HG03103 (cell line): ENCODE measurements around the gene CDK6.

Source experiments
- ATAC-seq: cut with Tn5 transposase; IDR thresholded peaks from one replicate; pipeline ENCODE4 v1.9.1; 2021; ENCODE audit warnings: low read depth; ENCODE audit not compliant: unreplicated experiment

CDK6 gene

DNA sequence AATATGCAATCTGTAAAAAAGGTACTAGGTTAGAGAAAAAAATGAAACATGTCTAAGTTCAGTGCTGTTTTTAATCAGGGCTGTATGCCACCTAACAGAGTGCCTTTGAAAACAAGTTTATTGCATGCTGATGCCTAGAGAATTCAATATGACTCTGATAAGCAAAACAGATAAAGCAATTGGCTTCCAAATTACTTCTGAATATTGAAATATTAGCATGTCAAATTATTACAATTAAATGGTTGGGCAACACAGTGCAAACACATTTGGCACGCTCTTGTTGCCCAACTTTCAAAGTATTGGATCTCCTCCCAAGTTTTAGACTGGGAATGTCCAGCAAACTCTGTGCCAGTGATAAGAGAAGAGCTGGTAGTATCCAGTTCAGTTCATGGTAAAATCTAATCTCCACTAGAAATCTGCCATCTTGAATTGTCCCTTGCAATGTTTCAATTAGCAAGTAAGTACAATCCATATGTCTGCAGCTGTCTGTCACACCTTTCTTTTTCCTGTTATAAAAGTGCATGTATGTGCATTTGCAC, 181.0 kb downstream of the CDK6 start:
- ATAC-seq, result no peak

DNA sequence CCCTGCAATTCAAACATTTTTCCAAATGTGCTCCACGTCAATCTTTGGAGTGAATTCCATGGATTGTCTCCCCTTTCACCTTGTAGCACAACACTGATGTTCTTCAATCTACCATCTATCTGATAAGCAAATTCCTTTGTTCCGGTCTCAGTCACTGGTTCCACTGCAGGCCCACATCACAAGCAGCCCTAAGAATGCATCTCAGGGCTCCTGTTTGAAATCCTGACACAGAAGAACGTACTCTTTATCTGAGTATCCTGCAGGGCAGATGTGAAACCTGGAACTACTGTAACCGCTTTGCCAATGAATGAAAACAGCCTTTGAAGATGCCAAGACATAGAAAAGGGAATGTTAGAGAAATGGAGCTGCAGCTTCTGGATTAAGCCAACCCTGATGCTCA, 183.2 kb downstream of the CDK6 start:
- ATAC-seq, result no peak

DNA sequence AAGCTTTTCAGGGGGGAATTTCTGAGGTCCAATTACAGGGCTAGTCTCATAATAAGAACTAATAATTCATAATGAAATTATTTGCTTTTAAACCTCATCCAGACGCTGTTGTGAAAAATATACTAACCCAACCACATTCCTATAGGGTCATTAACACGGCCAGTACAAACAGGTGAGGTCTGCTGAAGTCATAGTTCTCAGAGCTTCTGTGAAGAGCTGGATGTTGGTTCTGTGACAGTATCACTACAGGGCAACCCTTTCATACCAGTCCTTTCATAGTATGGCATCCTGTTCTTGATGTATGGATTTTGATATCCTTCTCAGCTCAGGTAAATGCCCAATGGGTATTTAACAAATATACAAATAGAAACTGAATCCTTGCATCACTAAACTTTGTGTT, 183.8 kb downstream of the CDK6 start:
- no peak for ATAC-seq

DNA sequence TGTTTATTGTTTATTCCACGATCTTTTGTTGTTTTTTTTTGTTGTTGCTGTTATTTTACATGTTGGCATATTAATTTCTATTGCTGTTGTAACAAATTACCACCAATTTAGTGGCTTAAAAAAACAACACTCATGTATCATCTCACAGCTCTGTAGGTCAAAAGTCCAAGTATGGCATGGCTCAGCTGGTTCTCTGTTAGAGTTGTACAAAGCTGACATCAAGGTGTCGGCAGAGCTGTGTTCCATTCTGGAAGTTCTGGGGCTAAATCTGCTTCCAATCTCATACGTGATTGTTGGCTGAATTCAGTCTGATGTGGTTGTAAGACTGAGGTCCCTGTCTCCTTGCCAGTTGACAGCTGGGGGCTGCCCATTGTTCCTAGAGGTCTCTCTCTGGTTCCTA, 186.0 kb downstream of the CDK6 start:
- ATAC-seq, result no peak

DNA sequence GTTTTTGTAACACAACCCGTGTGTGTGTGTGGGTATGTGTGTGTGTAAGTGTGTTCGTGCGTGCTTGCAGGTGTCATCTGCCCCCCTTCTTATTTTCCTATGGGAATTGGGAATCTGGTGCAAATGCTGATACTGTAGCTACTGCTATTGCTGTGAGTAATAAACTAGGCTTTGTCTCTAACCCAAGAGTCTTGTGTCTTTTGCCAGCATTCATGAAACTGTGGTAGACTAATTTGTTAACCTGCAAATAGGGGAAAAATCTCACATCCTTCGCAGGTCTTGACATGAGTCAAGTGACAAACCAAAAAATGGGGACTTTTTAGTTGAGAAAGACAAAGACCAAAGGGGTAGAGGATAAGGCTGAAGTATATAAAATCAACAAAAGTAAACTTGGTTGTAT, 188.3 kb downstream of the CDK6 start:
- peak; percentile 55 for ATAC-seq

DNA sequence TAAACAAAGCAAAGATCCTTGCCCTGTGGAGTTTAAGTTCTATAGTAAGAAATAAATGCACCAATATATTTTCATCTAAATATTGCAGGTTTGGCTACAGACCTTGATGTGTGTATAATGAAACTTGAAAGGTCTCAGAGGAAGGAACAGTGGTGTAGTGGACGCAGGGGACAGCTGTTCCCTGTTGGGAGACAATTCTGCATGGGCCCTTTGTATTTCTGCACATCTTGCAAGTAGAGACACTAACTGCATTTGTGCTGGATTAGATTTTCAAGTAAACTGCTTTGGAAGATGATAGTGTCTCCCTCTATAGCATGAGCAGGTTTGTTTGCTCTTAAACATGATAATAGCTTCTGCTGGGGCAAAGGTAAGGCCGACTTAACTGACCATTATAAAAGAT, 188.7 kb downstream of the CDK6 start:
- no peak for ATAC-seq

DNA sequence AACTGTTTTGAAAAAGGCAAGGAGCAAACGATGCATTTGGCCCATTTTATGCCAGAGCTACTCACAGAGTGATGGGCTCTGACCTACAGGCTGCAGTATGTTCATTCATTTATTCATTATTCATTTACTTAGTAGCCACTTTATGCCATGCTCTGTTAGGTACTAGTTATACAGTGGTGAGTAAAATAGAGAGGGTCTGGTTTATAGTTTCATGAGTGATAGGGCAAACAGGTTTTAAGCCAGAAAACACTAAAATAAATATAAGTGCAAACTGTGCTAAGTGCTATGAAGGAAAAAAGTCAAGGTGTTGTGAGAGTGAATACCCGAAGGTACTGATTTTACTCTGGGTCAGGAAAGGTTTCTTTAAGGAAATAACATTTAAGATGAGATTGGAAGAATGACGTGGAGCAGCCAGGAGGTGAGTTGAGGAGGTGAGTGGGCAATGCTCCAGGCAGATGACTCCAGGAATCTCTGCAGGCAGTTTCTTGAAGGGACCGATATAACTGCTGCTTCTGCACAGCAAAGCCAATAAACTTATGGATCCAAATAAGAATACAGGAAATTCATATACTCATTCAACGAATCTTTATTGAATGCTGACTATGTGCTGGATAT, 189.3 kb downstream of the CDK6 start:
- no peak for ATAC-seq

DNA sequence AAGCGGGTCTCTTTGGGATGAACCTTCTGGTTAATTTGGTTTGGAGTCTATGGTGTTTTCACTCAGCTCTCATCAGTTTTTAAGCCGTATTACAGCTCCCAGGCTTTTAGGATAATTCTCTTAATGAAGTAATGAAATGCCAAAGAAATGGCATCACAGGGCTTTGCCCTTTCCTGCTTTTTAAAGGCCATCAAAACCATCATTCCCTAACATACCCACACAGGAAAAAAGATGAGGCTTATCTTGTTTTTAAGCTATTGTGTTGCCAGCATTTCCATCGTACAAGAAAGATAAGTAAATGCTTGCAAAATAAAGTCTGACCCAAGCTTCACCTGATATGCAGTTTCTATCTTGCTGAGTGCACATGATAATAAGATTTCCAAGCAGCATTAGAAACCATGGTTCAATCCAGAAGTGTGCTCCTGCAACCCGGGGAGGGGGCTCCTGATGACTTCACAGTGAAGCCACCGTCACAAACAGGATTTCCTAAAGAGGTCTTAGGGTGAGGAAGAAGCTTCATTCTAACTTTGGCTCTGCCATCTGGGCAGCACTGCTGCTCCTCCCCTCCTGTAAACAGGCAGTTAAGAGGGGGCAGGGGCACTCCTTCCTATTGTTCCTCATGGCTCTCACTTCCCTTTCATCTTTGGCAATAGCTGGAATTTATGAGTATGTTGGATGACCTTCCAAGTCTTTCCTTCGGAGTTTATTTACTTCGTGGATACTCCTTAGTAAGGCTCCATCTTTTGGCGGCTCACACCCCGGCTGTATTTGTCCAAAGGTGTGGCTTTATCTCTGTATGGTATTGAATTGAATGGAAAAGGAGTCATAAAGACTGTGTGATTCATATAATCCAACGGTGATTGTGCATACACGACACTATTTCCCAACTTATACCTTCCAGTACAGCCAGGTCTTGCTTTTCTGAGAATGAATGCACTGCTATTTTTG, 191.0 kb downstream of the CDK6 start:
- no peak for ATAC-seq

DNA sequence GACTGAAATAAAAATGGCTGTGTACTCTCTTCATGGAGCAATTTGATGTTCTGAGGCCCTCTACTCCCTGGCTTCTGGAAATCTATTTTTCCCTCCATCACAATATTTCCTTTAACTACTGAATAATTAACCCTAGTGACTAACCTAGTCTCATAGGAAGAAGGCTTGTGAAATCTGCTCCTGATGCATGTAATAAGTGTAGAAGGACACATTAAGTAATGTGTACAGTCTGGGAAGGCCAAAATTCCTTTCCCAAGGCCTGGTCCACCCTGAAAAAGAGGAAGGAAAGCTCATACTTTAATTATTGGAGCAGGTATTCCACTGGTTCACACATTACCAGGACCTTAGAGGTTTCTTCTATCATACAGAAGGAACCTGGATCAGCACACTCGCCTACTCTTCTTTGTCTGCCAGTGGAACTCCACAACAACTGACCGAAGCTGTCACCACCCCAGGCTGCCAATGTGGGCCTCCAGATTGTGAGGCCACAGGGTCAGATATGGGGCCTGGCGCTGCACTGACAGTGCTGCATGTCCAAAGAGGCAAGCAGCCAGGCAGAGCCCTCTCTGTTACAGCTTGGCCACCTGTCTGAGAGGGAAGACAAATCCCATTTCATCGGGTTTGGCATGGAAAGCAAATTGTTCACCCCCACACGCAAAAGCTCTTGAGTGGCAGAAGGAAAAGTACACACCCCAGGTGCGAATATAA, 191.8 kb downstream of the CDK6 start:
- ATAC-seq, result no peak

DNA sequence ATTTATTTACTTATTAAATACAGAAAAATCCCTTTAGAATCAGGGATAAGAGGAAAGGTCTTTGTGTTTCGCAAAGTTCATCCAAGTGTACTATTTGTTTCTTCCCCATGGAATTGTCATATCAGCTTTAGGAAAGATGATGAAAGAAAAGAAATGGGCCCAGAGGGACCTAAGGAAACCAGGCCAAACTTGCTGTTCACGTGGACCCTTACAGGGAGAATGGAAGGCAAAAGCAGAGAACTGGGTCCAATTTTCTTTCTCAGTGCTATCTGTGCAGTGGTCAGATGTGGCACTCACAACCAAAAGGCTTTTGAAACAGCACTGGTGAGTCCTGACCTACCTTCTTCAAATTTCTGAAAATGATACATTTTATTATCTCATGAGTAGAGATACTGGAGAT, 192.6 kb downstream of the CDK6 start:
- no peak for ATAC-seq

DNA sequence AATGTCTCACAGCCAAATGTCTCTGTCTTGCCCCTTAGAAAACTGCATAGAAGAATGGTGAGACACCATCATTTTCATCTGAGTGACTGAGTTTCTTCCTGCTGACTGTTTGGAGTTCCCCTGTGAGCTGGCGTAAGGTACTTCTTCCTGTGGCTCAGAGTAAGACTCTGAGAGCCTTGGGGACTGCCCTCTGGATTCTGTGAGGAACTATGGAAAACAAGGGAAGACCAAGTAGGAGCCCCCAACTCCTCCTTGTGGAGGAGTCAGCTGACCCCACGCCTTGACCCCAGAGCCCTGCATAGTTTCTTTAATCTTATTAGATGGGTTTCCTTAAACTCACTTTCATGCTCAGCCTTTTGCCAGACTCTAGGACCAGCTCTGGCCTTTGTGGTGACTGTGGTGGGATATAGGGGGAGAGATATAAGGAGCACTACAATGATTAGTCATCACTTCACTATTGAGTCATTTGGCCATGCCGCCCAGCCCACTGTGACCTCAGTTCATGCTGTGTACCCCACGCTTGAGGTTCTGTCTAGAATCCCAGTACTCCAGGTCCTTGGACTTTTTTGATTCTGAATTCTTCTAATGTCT, 194.4 kb downstream of the CDK6 start:
- ATAC-seq, result peak; percentile 74

DNA sequence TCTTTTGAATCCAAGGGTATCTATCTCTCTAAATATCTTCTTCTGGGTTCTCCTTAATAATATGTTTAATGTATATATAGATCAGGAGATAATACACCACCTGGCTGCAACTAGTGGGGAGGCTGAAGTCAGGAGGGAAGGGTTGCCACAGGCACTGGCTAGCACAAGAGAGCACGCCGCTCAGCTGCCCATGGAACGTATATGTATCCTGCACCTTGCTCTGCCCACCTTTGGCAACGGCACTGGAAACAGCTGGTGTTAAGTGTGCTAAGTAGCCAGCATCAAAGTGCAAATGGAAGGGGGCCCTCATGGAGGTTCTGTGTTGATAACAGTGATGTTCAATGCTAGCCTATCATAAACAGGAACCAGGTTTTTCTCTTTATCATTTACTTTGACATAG, 196.4 kb downstream of the CDK6 start:
- ATAC-seq, result no peak

DNA sequence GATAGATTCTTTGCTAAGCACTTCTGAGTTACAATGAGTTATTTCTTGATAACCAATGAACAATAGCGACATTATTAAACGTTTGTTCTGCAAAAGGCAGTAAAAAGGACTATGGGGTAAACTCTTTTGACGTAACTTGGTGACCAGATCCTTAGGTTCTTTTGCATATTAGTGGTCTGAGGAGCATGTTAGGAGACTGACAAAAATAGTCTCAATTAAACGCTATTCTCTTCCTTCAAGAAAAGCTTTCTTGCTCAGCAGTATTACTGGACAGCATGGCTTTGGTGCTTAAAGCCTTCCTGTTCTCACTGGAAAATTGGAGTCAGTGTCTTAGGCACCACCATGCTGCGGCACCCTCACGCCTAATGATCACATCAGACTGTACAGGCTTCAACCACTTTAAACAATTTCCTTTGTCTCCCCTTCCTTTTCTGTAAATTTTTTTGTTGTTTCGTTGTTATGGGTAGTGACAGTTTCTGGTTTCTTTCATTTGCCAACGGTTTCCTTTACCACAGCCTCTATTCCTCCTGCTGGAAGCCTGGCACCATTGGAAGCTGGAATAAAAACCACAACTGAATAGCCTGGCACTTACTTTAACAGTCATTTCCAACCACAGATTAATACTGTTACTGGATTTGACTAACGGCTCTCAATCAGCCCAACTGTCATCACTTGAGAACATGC, 197.0 kb downstream of the CDK6 start:
- no peak for ATAC-seq

DNA sequence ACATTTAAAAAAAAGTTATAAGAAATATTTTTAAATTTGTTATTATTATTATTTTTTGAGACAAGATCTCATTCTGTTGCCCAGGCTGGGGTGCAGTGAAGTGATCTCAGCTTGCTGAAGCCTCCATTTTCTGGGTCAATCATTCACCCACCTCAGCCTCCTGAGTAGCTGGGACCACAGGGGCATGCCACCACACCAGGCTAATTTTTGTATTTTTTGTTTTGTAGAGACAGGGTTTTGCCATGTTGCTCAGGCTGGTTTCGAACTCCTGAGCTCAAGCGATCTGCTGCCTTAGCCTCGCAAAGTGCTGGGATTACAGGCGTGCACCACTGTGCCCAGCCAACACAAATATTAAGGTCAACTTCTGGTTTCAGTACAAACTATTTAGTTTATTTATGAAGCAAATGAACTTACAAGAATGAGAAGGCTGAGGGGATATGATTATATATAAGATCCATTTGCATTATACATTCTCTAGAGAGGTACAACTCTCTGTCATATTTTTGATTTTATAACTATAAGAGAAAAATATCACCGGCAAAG, 200.3 kb downstream of the CDK6 start:
- no peak for ATAC-seq

DNA sequence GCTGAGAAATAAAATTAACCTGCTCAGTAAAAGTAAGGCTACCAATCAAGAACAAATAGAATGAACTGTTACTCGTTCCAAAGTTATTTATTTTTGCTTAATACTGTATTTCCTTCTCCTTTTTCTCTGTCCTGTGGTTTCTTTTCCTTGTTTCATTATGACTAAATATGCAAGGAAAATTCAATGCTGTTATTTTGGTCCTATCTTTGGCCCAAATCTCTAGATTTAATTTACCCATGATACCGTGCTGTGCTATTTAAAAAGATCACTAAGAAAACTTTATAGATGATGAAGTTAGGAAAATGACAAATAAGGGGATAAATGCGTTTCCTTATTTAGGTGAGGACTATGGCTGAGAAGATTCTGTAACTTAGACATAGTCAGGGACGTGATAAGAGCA, 200.8 kb downstream of the CDK6 start:
- no peak for ATAC-seq

DNA sequence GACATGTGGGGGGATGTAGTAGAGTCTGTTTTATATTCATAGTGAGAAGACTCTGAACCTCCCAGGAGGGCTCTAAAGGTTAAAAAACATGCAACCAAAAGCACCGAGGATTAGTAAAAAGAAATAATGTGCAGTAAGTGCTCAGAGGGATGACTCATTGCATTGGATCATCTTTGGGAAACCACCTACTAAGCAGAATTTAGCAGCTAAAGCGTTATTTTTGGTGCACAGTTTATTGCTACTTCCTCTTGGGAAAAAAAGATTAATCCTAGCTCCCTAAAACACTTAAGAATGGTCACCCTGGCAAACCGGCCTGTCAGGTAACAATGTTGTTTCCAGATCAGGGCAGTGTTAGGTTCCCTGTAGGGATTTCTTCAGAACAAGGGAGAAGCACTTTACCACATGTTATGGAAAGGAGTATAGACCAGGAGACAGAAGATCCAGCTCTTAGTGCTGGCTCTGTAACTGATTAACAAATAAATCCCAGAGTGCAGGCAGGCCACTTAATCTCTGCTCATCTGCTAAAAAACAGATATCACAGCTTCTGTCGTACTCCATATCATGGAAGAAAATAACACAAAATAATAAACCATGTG, 201.4 kb downstream of the CDK6 start:
- no peak for ATAC-seq

DNA sequence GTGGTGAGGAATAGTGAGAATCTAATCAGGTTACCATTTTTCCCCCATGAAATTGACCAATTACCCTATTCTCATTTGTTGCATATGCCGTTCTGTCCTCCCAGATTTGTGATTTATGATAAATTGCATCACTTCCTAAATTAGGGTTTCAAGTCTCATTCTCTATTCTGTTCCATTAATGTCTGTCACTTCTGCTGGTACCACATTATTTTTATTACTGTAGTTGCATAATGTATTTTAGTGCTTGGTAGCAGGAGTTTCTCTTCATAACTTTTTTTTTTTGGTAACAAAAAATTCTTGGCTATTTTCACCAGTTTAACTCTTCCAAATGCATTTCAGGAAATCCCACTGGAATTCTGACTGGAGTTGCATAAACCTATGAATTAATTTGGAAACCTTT, 202.2 kb downstream of the CDK6 start:
- no peak for ATAC-seq

DNA sequence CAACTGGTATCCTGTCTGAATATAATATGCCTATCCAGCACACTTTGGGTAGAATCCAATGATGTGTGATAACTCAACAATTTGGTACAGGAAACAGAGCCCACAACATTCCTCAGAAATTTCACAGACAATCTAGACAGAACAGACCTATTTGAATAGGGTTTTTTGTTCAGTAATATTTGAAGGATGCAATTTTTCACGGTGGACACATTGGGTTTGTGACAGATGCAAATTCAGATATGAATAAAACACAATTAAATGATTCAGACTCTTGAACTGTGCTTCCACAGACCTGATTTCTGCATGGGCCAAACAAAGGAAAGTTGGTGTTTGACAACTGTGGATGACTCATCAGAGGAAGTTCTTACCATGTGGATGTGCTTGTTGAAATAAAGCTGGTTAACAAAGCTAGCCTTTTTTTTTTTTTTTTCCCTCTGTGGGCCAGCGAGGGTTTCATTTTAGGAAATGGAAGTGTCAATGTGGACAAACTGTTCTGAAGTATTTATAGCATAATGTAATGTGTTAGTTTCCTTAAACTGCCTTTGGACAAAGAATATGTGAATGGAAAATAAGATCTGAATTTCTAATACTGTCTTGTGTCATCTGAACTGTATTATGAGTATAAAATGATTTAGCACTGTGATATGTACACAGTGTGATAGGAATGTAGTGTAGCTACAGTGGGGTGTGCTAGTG, 203.0 kb downstream of the CDK6 start:
- no peak for ATAC-seq

DNA sequence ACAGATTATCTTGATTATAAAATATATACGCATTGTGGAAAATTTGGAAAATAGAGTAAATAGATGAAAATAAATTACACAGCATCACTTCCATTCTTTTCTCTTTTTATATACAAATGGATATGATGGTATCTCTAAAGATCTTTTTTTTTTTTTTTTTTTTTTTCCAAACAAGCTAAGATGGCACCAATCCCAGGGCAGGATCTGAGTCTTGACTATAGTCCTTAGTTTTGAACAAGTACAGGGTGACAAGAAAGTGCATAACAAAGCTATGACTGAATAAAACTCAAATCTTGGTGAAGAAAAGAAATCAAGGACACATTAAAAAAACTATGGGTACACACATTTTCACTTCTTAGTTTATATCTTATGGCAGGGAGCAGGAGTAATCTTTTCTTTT, 203.6 kb downstream of the CDK6 start:
- no peak for ATAC-seq
